ENCODE measurements around the gene RMI1.
"Not testable (repeated sequence)": the region's sequence is repeated elsewhere in the genome, so short reads cannot be mapped to it uniquely, and the experiment has no call there.

The RMI1 gene

GRCh38 chr9:83980395-83981125 lies at the start of gene RMI1:
RMI1 (plus strand) TSS chr9:83980805; CDS start chr9:84000987, 20,182 bp downstream.
- peak; percentile 97 to 100 for DNase-seq

- no peak for DNase-seq
Measured at GRCh38 chr9:83930881-83931280, 49.7 kb upstream of the RMI1 start.

- peak in 1 of 2 donors; percentile 78 for DNase-seq
Measured at GRCh38 chr9:83932011-83932410, 48.6 kb upstream of the RMI1 start.

GRCh38 chr9:83932851-83933250 lies 47.8 kb upstream of the RMI1 start:
- DNase-seq = no peak

- no peak for DNase-seq
Measured at GRCh38 chr9:83933790-83934189, 46.8 kb upstream of the RMI1 start.

GRCh38 chr9:83934569-83935275 lies 45.9 kb upstream of the RMI1 start:
- no peak for DNase-seq

- DNase-seq = no peak
Measured at GRCh38 chr9:83935276-83935935, 45.2 kb upstream of the RMI1 start.

GRCh38 chr9:83936523-83936922 lies 44.1 kb upstream of the RMI1 start:
- DNase-seq = no peak

- DNase-seq = peak; percentile 5 to 15
Measured at GRCh38 chr9:83937861-83938455, 42.6 kb upstream of the RMI1 start.

GRCh38 chr9:83940590-83941303 lies 39.9 kb upstream of the RMI1 start:
- no peak for DNase-seq

- not testable (repeated sequence) for DNase-seq
Measured at GRCh38 chr9:83948096-83948495, 32.5 kb upstream of the RMI1 start.

GRCh38 chr9:83956086-83956435 lies 24.5 kb upstream of the RMI1 start:
- DNase-seq = peak; percentile 50 to 81

- DNase-seq = peak; percentile 52 to 82
Measured at GRCh38 chr9:83956436-83957247, 24.0 kb upstream of the RMI1 start.

GRCh38 chr9:83957248-83957513 lies 23.4 kb upstream of the RMI1 start:
- no peak for DNase-seq

- DNase-seq = no peak
Measured at GRCh38 chr9:83959061-83959460, 21.5 kb upstream of the RMI1 start.

- DNase-seq = no peak
Measured at GRCh38 chr9:83960991-83961390, 19.6 kb upstream of the RMI1 start.

GRCh38 chr9:83962165-83962564 lies 18.4 kb upstream of the RMI1 start:
- DNase-seq = no peak

- no peak for DNase-seq
Measured at GRCh38 chr9:83964973-83965349, 15.6 kb upstream of the RMI1 start.

GRCh38 chr9:83965350-83966208 lies 15.0 kb upstream of the RMI1 start:
- no peak for DNase-seq

- DNase-seq = no peak
Measured at GRCh38 chr9:83966209-83966582, 14.4 kb upstream of the RMI1 start.

- DNase-seq = no peak
Measured at GRCh38 chr9:83967073-83967472, 13.5 kb upstream of the RMI1 start.
